AG09319 (cell line): ENCODE results near the gene TCN1.

ENCODE experiments used
- DNase-seq: peaks from one replicate; pipeline ENCODE4 v3.0.0-alpha.2; 2010; ENCODE audit warnings: low read depth; ENCODE audit errors: extremely low read depth
- TF ChIP-seq, protein P1 (sequence below): IDR thresholded peaks from 2 replicates; pipeline ENCODE4 v1.5.1; 2011; ENCODE audit warnings: low read depth, mild to moderate bottlenecking, inconsistent platforms, low read length, moderate library complexity

TCN1 gene

GRCh38 chr11:59814021-59814420 is 52.3 kb downstream of the TCN1 start:
- no peak for DNase-seq
- TF ChIP-seq, protein P1, sequence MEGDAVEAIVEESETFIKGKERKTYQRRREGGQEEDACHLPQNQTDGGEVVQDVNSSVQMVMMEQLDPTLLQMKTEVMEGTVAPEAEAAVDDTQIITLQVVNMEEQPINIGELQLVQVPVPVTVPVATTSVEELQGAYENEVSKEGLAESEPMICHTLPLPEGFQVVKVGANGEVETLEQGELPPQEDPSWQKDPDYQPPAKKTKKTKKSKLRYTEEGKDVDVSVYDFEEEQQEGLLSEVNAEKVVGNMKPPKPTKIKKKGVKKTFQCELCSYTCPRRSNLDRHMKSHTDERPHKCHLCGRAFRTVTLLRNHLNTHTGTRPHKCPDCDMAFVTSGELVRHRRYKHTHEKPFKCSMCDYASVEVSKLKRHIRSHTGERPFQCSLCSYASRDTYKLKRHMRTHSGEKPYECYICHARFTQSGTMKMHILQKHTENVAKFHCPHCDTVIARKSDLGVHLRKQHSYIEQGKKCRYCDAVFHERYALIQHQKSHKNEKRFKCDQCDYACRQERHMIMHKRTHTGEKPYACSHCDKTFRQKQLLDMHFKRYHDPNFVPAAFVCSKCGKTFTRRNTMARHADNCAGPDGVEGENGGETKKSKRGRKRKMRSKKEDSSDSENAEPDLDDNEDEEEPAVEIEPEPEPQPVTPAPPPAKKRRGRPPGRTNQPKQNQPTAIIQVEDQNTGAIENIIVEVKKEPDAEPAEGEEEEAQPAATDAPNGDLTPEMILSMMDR, result no peak

DNA sequence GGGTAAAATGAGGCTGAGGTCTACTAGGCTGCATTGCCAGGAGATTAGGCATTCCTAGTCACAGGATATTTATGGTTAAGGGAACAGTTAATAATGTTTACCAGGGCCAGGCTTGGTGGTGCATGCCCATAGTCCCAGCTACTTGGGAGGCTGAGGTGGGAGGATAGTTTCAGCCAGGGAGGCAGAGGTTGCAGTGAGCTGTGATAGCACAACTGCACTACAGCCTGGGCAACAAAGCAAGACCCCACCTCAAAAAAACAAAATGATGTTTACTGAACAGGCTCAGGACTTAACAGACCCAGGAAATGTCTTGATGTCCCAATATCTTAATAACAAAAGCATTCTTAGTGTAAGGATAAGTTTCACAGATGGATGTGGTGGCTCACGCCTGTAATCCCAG is 52.9 kb downstream of the TCN1 start:
- TF ChIP-seq, protein P1, result no peak
- DNase-seq, result no peak

- TF ChIP-seq, protein P1, result no peak
- DNase-seq, result no peak
Observed at GRCh38 chr11:59812220-59812619, 54.1 kb downstream of the TCN1 start.

DNA sequence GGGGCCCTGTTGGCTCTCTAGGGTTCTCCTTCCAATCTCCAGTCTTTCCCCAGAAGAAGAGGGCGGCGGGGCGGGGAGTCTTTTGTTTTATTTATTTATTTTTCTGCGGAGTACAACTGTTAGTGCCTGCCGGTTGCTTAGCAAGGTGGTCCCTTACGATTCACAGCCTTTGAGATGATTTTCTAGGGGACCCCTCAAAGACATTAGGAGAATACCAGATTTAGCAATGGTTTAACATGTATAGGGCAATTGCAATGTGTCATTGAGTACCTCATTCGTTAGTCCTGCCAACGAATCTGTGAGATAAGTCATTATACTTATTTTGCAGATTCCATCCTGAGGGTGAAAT is 55.4 kb downstream of the TCN1 start:
- TF ChIP-seq, protein P1, result no peak
- no peak for DNase-seq

- peak; percentile 67 for DNase-seq
- TF ChIP-seq, protein P1, result no peak; the same call in 1 of the 2 replicates
Observed at GRCh38 chr11:59810189-59810910, 55.9 kb downstream of the TCN1 start, which contains the start of gene MRPL16. Gene MRPL16 (minus strand): TSS chr11:59810778. CDS start chr11:59810658, 120 bp downstream.

- DNase-seq, result no peak
- TF ChIP-seq, protein P1, result no peak
Observed at GRCh38 chr11:59807047-59807610, 59.2 kb downstream of the TCN1 start.

- TF ChIP-seq, protein P1, result no peak
- no peak for DNase-seq
Observed at GRCh38 chr11:59804061-59804460, 62.2 kb downstream of the TCN1 start.
